Heart left ventricle (tissue), 13 donors: ENCODE results near the gene MCC.

Source experiments
- POLR2A ChIP-seq, 2 donors: fragments of 450-650 bp; IDR thresholded peaks; one replicate each; pipeline ENCODE4 v1.6.1; 2017; ENCODE audit warnings: antibody characterized with exemption in 2 of 2, mild to moderate bottlenecking in 2 of 2, moderate library complexity in 2 of 2
- TF ChIP-seq, protein P1 (sequence below), 12 donors: fragments of 200-600 bp; sonication (generic) in 4 of 12; IDR thresholded peaks; one replicate each; pipeline versions ENCODE4 v1.5.0 to v1.8.0; 2018 to 2022; ENCODE audit warnings: antibody characterized with exemption in 12 of 12, mild to moderate bottlenecking in 5 of 12
- donor health status: ischemic (EF 13 %, LVEDD 7.1; RV severe dilation, severe dysfunction).
- donor health status: DM: no; HTN: yes; CAD: no.
- donor health status: DM: no; HTN: no; CAD: no.
- donor health status: ischemic (EF 25% LVEDD 6.9; RV normal size, moderate dysfunction).
- donor health status: ischemic (EF 25% LVEDD 5.7; RV mildly dilated, moderate dysfunction).
- donor health status: ischemic (EF 35%, LVEDD 5.7; RV mildly dilated, moderate dysfunction).
- donor health status: nonischemic (EF 11% LVEDD 7.7; RV severe dilation, severe dysfunction).
- donor health status: DM: yes; HTN: yes; CAD: no.
- donor health status: PGD.
- donor health status: ischemic (EF 29% LVEDD 5.4; RV normal size, mild dysfunction).
- donor health status: nonischemic (EF 23%, LVEDD 6.1; RV moderate dilation, normal function).

DNA sequence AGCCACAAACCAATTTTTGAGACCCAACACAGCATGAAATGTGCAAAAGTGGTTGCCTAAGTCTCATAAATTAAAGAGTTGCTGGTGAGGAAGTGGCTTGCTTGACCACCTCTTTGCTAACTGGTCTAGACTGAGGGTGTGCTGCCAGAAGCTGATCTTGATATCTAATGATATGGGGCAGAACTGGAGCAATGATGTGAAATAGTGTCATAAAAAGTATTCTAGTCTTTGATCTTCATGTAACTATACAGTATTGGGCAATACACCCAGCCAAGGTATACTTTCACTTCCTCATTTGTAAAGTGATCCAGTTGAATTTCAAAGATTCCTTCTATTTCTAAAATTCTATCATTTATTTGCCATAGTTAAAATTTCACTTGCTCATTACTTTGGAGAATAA, 19.3 kb upstream of the MCC start:
- TF ChIP-seq, protein P1, sequence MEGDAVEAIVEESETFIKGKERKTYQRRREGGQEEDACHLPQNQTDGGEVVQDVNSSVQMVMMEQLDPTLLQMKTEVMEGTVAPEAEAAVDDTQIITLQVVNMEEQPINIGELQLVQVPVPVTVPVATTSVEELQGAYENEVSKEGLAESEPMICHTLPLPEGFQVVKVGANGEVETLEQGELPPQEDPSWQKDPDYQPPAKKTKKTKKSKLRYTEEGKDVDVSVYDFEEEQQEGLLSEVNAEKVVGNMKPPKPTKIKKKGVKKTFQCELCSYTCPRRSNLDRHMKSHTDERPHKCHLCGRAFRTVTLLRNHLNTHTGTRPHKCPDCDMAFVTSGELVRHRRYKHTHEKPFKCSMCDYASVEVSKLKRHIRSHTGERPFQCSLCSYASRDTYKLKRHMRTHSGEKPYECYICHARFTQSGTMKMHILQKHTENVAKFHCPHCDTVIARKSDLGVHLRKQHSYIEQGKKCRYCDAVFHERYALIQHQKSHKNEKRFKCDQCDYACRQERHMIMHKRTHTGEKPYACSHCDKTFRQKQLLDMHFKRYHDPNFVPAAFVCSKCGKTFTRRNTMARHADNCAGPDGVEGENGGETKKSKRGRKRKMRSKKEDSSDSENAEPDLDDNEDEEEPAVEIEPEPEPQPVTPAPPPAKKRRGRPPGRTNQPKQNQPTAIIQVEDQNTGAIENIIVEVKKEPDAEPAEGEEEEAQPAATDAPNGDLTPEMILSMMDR (IDR thresholded peaks at IDR 0.05) = no peak
- no peak for TF ChIP-seq POLR2A (IDR thresholded peaks at IDR 0.05)
